HG03103 (cell line): Measurements from ENCODE around the gene PTCHD4.

Source experiments
- ATAC-seq: cut with Tn5 transposase; IDR thresholded peaks from one replicate; pipeline ENCODE4 v1.9.1; 2021; ENCODE audit warnings: low read depth; ENCODE audit not compliant: unreplicated experiment

Gene PTCHD4

DNA sequence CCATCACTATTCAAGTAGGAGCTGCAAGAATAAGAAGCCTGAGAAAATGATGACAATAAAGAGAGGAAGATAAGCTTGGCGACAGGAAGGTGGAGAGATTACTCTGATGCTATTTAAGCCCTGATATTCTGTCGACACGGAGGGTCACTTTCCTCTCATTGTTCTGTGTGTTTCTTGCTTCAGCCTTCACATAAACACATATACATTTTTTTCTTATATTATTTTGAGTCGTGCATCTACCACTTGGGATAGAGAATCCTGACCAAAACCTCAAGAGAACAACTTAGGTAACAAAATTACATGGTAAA is 10.5 kb downstream of the PTCHD4 start:
- no peak for ATAC-seq

DNA sequence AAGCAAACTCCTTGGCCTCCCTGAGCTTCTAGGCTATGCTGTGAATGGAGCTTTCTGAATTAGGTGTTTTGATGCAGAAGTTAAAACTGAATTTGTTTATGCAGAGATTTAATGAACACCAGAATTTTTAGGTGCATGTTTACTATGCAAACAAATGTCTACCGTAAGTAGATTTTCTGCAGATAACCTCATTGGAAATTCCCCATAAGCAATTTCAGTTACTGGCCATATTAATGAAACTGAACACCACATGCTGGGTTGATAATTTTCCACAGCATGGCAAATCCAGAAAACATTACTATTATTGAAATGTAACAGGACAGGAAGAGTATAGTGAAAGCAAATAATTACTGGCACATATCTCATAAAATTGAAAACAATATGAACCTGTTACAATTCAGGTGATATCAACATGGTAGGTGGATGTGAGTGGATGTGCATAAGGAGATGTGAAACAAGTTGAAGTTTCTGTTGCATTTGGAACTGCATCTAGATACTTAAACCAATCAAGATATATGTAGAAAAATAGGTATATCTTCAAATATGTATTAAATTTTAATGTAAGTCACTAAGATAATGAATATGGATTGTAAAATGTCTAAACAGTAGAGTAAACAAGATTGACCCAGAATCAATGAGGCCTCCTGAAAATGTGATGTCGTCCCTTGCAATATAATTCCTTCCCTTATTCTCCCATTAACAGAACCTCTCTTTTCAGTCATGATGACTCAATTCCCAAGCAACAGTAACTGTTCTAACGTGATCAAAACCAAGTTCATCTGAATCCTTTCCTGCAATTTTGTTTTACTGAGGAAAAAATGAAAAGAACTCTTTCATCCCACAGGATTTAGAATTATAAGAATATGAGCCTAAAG is 11.0 kb downstream of the PTCHD4 start:
- ATAC-seq, result no peak

DNA sequence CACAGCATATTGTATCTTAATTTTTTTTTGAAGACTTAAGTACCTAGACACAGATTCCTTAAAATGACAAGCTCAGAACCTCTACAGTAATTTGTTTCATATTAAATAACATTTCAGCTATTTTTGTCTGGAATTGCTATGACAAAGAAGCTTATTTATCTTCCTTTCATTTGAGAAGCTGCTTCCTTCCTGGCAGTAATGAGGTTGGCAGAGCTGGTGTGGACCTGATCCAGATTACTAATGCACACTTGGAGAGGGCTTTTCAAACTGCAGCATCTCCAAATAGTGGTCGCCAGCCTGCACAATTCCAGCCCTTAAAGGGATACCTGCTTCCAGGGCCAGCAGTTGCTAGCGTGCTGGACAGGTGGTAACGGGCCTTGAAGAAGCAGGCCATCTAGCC is 12.1 kb downstream of the PTCHD4 start:
- ATAC-seq, result no peak

DNA sequence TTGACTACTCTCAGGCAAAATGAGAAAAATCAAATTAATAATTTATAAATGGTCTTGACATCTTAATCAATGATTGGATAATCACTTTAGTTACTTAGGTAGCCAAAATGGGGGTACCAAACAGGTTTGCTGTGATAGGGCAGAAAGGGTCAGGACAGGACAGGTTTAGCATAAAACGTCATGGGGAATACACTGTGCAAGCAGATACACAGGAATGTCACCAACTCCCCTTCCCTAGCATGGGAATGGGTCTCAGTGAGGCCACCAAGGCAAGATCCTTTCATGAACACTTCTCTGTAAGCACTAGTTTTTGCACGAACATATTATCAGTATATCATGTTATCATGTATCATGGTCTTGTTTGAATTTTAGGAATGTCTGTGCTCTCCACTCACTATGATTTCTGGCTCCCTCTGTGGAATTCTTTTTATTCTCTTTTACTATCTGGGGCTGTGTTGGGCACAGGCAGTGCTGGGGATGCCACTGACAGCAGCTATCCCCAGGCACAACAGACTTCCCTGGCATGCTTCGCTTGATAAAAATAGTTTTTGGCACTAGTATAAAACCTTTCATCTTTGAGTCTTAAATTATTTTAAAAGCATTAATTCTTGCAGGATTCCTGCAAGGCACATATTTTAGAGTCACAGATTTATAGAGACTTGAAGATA is 18.3 kb downstream of the PTCHD4 start:
- ATAC-seq, result no peak

DNA sequence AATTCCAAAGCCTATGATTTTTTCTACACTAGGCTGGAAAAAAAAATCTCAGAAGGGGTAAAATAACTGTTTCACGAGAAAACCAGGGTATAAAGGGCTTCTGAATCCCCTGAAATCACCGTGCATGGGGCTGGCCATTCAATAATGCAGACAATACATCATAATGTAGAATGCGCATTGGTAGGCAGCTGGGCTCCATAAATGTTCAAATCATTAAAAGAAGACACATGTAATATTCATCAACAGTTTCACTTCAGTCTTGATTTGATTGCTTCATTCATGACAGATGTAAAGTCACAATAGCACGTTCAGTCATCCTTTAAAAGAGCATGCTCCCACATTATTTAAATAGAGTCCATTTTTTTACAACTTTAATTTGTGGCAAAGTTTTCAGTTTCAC is 20.5 kb downstream of the PTCHD4 start:
- no peak for ATAC-seq

DNA sequence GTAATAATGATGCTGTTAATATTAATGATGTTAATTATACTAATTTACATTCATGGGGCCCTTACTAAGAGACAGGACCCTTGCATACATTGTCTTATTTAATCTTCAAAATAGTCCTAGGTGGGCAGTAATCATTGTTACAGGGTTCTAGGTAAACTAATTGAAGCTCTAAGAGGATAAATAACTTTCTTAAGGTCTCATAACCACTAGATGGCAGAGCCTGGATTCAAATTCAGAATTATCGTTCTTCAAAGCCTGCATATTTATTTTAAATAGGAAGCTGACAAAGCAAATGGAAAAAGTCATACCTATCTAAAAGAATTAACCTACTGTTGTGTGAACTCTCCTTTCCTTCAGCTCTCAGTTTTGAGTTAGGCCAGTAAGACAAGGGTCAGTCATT is 23.5 kb downstream of the PTCHD4 start:
- ATAC-seq, result no peak

DNA sequence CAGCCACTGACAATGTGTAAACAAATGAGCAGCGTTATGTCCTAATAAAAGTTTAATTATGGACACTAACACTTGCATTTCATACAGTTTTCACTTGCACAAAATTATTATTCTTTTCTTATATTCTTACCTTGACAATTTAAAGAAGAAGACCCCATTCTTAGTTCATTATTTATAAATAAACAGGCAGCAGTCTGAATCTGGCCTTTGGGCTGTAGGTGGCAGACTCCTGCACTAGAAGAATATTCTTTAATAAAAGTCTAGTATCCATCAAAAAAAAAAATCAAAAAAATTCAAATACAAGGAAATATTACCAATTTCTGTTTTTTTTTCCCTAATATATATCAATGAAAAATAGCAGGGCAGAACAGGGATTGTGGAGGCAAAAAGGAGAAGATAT is 24.8 kb downstream of the PTCHD4 start:
- no peak for ATAC-seq

DNA sequence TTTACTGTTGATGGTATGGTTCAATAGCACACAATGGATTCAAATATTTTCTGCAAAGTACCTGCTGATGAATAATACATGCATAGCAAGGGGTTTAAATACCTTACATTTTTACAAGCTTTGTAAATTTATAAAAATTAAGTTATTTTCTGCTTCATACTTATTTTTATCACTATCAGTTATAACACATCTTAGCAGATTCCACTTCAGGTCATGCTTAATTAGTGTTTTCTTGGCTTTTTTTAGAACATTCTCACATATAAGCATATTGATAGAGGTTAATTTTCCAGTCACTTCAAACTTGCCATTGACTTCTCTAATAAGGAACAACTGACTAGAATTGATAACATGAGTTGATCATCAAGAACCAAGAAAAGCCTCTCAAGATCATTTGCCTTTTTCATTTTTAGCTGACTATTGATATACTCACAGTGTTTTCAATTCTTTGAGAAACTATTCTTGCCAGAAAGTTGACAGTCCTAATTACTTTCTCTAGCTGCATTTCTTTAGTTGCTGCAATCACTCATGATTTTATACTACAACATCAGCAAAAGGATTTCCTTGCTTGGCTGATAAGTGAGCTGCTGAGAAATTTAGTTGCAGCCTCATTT is 25.8 kb downstream of the PTCHD4 start:
- ATAC-seq, result no peak

DNA sequence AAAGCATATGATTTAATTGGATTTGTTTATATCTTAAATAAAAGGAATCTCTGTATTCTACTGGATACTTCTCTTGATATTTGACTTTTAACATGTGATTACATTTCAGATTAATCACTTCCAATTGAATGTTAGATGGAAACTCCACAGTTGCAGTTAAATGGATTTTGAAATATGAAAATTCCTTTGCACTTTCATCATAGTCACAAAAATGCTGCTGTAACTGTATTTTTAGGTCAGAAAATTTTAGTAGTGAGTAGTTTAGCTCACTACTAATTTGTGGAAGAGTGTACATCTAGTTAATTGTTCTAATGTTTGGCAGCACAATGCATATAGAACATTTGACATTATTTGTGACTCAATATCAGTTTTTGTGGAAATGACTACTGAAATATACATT is 26.8 kb downstream of the PTCHD4 start:
- no peak for ATAC-seq

DNA sequence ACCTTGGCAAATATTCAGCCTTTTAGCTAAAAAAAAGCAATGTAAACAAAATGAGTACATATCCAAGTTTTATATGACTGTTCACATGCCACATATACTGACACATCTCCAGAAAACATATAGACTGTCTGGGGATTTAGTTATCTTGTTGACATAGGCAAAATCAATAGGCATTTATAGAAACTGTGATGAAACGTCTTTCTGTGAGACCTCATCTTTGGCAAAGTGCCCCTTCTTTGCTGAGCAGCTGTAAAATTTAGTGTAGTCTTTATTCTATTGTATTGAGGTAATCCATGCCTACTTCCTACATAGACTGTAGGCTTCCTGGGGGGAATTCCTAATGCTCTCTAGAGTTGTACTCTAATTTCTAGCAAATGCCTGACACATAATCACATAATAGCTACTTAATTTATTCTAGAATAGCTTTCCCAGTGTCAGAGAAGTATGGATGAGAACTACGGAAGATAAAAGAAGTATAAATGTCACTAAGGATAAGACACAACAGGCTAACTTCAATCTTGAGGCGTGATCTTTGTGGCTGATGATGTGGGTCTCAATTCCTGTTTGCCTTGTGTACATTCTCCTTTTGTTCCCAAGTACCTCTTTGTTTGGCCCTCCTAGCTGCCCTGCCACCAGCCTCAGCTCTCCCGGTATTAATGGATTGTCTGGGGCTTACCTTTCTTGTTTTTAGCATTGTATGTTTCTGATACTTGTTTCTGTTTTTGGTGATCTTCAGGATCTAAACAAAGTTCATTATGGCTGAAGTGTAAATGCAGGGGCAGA is 30.6 kb downstream of the PTCHD4 start:
- ATAC-seq, result no peak

DNA sequence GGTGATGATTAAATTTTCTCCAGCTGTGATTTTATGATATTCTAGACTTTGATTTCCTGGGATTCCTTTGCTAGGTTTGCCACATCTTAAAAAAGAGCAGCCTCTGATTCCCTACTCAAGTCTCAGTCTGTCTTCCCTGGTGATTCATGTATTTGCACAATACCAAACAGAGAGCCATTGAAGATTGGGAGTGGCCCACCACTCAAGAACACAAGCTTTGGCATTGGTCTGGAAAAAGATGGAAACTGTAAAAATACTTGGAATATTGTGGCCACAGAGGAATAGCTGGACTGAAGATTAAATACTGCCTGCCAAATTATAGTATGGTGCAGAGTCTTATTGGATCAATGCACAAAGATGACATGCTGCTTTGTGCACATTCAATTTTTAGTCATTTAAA is 32.9 kb downstream of the PTCHD4 start:
- ATAC-seq, result no peak

DNA sequence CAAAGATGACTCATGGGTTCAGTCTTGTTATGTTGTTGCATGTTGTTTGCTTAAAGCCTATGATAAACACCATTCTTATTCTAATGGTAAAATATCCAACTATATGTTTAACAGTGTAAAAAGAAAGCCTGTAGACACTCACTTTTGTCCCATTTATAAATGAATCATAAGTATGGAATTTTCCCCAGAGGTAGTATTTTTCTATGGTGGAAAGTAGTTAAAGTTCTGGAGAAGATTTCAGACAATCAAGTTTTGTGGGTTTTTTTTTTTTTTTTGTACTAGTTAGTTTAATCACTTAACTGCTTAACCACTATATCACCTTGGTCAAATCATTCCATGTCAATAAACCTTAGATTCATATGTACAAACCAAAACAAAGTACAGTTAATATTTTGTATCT is 35.8 kb downstream of the PTCHD4 start:
- ATAC-seq, result no peak

DNA sequence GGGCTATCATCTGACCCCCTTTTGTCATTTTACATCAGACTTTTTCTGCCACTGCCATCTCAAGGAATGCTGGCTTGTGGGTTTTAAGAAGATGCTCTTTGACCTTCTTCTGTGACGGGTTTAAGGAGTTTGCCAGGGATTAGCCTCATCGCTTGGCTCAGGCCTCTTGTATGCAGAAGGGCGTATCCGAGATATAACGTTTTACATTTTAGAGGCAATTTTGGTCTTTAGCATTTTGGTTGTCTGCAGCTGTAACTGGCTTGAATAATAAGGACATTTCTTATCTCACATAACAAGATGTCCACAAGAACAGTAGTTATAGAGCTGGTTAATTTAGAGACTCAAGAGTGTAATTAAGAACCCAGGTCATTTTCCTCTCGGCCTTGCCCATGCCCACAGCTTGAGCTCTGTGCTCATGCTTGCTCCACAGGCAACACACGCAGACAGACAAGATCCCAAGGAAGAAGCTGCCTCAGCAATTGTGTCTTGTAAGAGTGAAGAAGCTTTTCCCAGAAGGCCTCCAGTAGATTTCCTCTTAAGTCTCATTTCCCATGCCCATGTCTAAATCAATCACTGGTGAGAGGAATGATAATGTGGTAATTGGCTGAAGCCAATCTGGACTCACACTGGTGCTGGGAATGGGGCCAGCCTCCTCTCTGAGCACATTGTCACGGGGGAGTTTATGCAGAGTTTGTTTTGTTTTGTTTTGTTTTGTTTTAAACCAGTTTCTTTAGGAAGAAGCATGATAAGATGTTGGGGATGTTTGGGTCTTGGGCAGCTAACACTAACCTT is 36.8 kb downstream of the PTCHD4 start:
- ATAC-seq, result no peak

DNA sequence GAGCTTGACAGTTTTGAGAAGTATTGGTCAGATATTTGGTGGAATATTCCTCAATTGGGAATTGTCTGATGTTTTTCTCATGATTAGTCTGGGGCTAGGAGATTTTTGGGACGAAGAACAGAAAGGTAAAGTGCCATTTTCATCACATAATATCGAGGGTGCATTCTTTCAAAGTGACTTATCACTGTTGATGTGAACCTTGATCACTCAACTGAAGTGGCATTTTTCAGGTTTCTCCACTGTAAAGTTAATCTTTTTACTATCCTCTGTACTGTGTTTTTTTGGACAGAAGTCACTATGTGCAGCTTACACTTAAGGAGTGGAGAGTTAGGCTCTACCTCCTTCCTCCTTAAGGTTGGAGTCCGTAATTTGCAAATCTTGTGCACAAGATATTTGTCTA is 39.2 kb downstream of the PTCHD4 start:
- ATAC-seq, result no peak

DNA sequence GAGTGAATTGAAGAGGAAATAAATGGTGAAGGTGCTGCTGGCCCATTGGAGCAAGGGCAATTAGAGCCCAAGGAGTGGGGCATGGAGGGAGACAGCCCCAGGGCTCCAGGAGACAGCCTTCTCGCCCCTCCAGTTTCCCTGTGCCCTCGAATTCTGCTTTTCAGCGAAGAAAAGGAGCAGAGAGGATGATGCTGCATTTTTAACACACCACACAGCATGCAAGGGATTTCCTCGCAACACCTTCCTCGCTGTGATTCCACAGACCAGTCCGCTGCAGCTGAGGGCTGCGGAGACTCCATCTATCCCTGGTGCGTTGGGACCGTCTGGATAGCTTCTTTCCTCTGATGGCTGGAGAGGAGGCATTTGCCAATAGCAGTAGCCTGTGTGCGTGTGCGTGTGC is 41.7 kb downstream of the PTCHD4 start:
- no peak for ATAC-seq

DNA sequence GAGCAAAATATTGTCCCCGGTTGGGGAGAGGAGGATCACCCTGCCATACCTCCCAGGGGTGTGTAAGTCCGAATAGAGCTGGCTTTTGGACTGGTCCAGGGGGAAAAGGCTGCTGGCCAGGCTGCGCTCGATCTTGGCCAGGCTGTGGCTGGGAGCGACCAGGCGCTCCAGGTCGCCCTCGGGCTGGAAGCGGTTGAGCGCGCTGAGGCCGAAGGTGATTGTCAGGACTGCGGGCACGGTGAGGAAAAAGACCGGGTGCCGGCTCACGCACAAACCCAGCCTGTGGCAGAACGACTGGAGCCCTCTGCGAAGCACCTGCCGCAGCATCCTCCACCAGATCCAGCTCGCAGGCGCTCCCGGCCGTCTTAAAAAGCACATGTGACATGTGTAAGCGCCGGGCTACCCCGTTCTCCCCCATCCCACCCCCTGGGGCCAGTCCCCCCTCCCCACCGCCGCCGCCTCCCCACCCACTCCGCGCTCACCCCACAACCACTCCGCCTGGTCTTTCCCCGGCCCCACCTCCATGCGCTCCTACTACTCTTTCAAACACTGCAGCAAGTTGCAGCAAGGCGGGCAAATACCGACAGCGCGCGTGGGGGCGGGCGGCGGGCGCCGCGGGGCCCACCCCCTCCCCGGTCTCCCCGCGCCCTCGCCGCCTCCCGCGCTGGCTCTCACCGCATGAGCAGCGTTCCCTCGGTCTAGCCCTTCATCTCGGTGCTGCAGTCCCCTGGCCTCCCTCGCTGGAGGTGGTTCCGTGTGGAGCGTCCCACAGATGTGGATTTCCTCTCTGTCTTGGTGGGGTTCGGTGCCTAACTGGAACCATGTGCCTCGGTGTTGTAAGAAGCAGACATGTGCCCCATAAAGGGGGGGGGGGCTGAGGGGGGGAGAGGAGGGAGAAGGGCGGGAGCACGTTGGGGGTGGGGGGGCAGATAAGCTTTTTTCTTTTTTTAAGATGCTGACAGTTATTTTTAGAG is 42.4 kb downstream of the PTCHD4 start:
- no peak for ATAC-seq

DNA sequence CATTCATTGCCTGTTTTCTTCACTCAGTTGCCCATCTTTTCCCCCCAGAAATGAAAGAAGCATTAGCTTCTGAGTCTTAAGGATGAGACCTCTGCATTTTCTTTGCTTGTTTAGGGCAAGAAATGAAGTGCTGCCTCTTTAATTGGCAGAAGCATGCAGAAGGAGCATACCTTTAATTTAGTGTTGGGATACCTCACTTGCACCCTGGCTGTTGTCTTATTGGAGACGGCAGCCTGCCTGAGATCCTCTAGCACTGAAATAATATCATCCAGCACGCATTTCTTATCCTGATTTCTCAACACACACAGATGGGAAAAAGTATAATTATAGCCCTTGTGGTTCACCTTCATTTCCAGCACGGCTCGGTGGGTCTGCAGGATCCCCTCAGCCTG is 43.1 kb downstream of the PTCHD4 start:
- ATAC-seq, result no peak

DNA sequence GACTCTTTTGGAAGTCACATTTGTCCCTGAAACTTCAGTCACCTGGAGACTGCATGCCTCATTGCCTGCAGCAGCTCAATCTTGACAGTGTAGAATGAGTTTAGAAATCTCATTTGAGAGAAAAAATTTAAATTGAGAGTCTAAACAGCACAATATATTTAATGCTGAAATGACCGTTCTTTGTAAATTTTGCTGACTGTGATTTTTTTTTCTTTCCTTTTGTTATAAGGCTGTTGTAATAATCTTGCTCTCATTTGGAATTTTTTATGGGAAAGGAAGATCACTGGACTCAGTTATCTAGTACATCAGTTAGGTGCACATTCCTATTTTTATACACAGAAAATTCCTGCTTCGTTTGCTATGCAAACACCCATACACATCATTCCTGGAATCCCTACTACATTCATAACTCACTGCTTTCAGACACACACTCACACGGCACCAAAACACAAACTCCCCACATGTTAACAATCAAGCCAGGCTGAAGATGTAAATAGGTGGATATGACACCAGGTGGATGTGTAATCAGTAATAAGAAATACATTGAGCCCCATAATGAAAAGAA is 43.8 kb downstream of the PTCHD4 start:
- no peak for ATAC-seq
